ENCODE measurements around the gene MGAT4A. TPM values are rescaled to one million over a fixed set of nuclear protein-coding genes. Genes with fewer than 3 reads are reported as not detected.

MGAT4A gene
- total and polyA plus RNA-seq, 9 of the 15 experiments (the other 6 are each of a cell fraction or from before 2014, with no cell fraction given): 0.03 to 0.53 (median 0.18) TPM; not detected in 2

DNA sequence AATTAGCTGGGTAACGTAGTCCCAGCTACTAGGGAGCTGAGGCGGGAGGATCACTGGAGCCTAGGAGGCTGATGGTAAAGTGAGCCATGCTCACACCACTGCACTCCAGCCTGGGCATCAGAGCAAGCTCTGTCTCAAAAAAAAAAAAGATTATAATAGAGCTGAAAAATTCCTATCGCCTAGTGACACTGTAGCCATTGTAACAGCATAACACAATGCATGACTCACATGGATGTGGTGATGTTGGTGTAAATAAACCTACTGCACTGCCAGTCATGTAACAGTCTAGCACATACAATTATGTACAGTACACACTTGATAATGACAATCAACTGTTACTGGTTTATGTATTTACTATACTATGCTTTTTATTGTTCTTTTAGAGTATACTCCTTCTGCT lies 39.6 kb downstream of the MGAT4A start (continued):
- TF ChIP-seq, protein P1, sequence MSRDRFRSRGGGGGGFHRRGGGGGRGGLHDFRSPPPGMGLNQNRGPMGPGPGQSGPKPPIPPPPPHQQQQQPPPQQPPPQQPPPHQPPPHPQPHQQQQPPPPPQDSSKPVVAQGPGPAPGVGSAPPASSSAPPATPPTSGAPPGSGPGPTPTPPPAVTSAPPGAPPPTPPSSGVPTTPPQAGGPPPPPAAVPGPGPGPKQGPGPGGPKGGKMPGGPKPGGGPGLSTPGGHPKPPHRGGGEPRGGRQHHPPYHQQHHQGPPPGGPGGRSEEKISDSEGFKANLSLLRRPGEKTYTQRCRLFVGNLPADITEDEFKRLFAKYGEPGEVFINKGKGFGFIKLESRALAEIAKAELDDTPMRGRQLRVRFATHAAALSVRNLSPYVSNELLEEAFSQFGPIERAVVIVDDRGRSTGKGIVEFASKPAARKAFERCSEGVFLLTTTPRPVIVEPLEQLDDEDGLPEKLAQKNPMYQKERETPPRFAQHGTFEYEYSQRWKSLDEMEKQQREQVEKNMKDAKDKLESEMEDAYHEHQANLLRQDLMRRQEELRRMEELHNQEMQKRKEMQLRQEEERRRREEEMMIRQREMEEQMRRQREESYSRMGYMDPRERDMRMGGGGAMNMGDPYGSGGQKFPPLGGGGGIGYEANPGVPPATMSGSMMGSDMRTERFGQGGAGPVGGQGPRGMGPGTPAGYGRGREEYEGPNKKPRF (IDR thresholded peaks at IDR 0.05; ENCODE audit: low read depth, low read length): no peak
- TF ChIP-seq ELF1 (tag; IDR thresholded peaks at IDR 0.05) (no peak), DACH1 (IDR thresholded peaks at IDR 0.05; ENCODE audit: partially characterized antibody) (no peak), HMG20A (CRISPR knock-in tag; conservative IDR thresholded peaks at IDR 0.05) (no peak), NFIC (IDR thresholded peaks at IDR 0.05) (no peak), ZNF3 (CRISPR knock-in tag; IDR thresholded peaks at IDR 0.05) (no peak)

GRCh38 chr2:98685930-98686887 lies 44.7 kb downstream of the MGAT4A start:
- 2% methylated on average over 14 of the region's 14 CpGs for WGBS (ENCODE audit: insufficient coverage, low coverage, missing lambda C conversion rate)
- ChIA-PET CTCF (ENCODE audit: low intra/inter-chr PET ratio) (no interaction called here), POLR2A (no interaction called here)
- no peaks in the 10 kb centered on the region for H3K79me2 ChIP-seq (ENCODE audit: control insufficient read depth, insufficient read depth, low read length)
- H3K36me3 ChIP-seq (ENCODE audit: control insufficient read depth, insufficient read depth, low read length): no peaks in the 10 kb centered on the region
- ATAC-seq (no peak), FAIRE-seq (no peak), DNase-seq (ENCODE audit: extremely low read depth in 1 of 4, low spot score in 3 of 4) (no peak)
- no peak overlapping the region for H3K4me3 ChIP-seq
- H4K20me1 ChIP-seq (replicated peaks; ENCODE audit: control insufficient read depth, insufficient read depth, low read length): no peaks in the 10 kb centered on the region
- no peaks in the 10 kb centered on the region for H3K4me1 ChIP-seq (replicated peaks in 1 of 2; ENCODE audit: control insufficient read depth in 2 of 2, insufficient read depth in 2 of 2, low read length in 2 of 2)
- H2AFZ ChIP-seq (ENCODE audit: low read depth, low read length): no peak overlapping the region
- H3K27me3 ChIP-seq (ENCODE audit: control insufficient read depth in 2 of 2, insufficient read depth in 2 of 2, low read length in 2 of 2): peaks cover 10 to 15% of the 10 kb centered on the region in 2 experiments; a peak in 4 of 5 replicates
- no peak overlapping the region for H3K4me2 ChIP-seq (ENCODE audit: insufficient read depth, low read length)
- intact Hi-C loops (cut with micrococcal nuclease) (no loop called here), in situ Hi-C loops (cut with MboI) (no loop called here)
- no peak overlapping the region for H3K27ac ChIP-seq (ENCODE audit: extremely low read depth, low read depth, low read length)
- H3K9me1 ChIP-seq (ENCODE audit: control insufficient read depth, insufficient read depth, low read length): no peaks in the 10 kb centered on the region
- no peak overlapping the region for H3K9ac ChIP-seq (ENCODE audit: insufficient read depth in 1 of 2, low read depth in 2 of 2, low read length in 2 of 2)
- no TSS peak for BruUV-seq (replicated peaks)
- no peaks in the 10 kb centered on the region for H3K9me3 ChIP-seq (replicated peaks; ENCODE audit: control insufficient read depth, insufficient read depth, low read depth, low read length)
- TF ChIP-seq ZNF76 (CRISPR knock-in tag; IDR thresholded peaks at IDR 0.05; ENCODE audit: borderline replicate concordance) (no peak), NR2C1 (IDR thresholded peaks at IDR 0.05) (no peak), NR2C1 (tag; IDR thresholded peaks at IDR 0.05) (no peak), FOXJ3 (CRISPR knock-in tag; IDR thresholded peaks at IDR 0.05) (no peak), HNRNPL (IDR thresholded peaks at IDR 0.05; ENCODE audit: low read depth, low read length) (no peak), SMARCA4 (IDR thresholded peaks at IDR 0.05) (no peak), TSHZ1 (CRISPR knock-in tag; IDR thresholded peaks at IDR 0.05) (no peak)
- TF ChIP-seq, protein P2, sequence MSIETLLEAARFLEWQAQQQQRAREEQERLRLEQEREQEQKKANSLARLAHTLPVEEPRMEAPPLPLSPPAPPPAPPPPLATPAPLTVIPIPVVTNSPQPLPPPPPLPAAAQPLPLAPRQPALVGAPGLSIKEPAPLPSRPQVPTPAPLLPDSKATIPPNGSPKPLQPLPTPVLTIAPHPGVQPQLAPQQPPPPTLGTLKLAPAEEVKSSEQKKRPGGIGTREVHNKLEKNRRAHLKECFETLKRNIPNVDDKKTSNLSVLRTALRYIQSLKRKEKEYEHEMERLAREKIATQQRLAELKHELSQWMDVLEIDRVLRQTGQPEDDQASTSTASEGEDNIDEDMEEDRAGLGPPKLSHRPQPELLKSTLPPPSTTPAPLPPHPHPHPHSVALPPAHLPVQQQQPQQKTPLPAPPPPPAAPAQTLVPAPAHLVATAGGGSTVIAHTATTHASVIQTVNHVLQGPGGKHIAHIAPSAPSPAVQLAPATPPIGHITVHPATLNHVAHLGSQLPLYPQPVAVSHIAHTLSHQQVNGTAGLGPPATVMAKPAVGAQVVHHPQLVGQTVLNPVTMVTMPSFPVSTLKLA (conservative IDR thresholded peaks at IDR 0.05): no peak

Data from K562 (cell line).